SK-N-SH treated with all-trans-retinoic acid at 6 μM for 48 hours (cell line): ENCODE results near the gene MRPS9.

Experiments used
- ARNTL ChIP-seq: fragments of 450-650 bp; formaldehyde crosslinking; IDR thresholded peaks from 2 replicates; pipeline ENCODE4 v1.5.0; 2020; ENCODE audit warnings: low read depth, mild to moderate bottlenecking, moderate library complexity, borderline replicate concordance
- CSDC2 ChIP-seq: fragments of 250-450 bp; sonication (Bioruptor Pico); IDR thresholded peaks from 2 replicates; pipeline ENCODE4 v1.5.0; 2020; ENCODE audit warnings: mild to moderate bottlenecking, moderate library complexity
- ISL1 ChIP-seq: fragments of 250-450 bp; sonication (Bioruptor Pico); IDR thresholded peaks from 2 replicates; pipeline ENCODE4 v2.1.2; 2022; ENCODE audit warnings: mild to moderate bottlenecking, moderate library complexity
- PPARA ChIP-seq: fragments of 250-450 bp; sonication (Bioruptor Pico); IDR thresholded peaks from 2 replicates; pipeline ENCODE4 v1.5.0; 2020; ENCODE audit warnings: mild to moderate bottlenecking, borderline replicate concordance
- SNAI2 ChIP-seq: fragments of 250-450 bp; sonication (Bioruptor Pico); IDR thresholded peaks from 2 replicates; pipeline ENCODE4 v1.5.0; 2020; ENCODE audit warnings: mild to moderate bottlenecking, moderate library complexity
- ZFP3 ChIP-seq: fragments of 250-450 bp; sonication (Bioruptor Pico); IDR thresholded peaks from 2 replicates; pipeline ENCODE4 v1.5.0; 2020; ENCODE audit warnings: mild to moderate bottlenecking, moderate library complexity
- TF ChIP-seq, protein P1 (sequence below): fragments of 250-450 bp; sonication (Bioruptor Pico); IDR thresholded peaks from 2 replicates; pipeline ENCODE4 v1.8.0; 2020; ENCODE audit warnings: mild to moderate bottlenecking, moderate library complexity, borderline replicate concordance

DNA sequence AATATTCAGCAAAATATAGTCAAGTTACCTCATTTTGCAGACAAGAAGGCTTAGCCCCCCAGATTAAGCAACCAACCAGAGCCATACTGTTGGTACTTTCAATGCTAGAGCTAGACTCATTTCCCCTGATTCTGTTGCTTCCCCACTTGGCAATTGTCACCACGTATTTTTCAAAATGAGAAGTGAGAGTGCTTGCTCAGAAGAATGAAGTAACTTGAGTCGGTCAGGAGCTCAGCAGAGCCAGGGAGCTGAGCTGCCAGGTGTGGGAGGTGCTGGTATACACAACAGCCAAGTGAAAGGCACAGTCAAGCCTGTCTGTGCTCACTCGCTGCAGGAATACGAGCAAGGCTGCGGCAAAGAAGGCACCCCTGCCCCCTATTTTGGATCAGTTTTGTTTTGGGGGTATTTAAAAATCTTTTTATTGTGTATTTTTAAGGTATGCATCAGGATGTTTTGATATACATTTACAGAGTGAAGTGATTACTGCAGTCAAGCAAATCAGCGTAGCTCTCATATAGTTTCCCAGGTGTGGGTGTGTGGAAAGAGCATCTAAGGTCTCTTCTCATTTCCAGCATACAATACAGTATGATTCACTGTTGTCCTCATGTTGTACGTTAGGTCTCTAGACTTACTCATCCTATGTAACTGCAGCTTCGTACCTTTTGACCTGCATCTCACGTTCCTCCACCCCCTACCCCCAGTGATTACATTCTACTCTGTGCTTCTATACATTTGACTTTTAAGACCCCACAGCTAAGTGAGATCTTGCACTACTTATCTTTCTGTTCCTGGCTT, 62.4 kb downstream of the MRPS9 start:
- TF ChIP-seq SNAI2 (CRISPR knock-in tag) (no peak), CSDC2 (no peak), PPARA (no peak), ZFP3 (CRISPR knock-in tag) (no peak), ARNTL (CRISPR knock-in tag) (no peak), ISL1 (CRISPR knock-in tag) (no peak)
- TF ChIP-seq, protein P1, sequence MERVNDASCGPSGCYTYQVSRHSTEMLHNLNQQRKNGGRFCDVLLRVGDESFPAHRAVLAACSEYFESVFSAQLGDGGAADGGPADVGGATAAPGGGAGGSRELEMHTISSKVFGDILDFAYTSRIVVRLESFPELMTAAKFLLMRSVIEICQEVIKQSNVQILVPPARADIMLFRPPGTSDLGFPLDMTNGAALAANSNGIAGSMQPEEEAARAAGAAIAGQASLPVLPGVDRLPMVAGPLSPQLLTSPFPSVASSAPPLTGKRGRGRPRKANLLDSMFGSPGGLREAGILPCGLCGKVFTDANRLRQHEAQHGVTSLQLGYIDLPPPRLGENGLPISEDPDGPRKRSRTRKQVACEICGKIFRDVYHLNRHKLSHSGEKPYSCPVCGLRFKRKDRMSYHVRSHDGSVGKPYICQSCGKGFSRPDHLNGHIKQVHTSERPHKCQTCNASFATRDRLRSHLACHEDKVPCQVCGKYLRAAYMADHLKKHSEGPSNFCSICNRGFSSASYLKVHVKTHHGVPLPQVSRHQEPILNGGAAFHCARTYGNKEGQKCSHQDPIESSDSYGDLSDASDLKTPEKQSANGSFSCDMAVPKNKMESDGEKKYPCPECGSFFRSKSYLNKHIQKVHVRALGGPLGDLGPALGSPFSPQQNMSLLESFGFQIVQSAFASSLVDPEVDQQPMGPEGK (CRISPR knock-in tag): no peak
